Karpas-422 (cell line): Measurements from ENCODE around the gene KIF15. TPM values are rescaled to one million over a fixed set of nuclear protein-coding genes. Genes with fewer than 3 reads are reported as not detected.
"Not testable (repeated sequence)": the region's sequence is repeated elsewhere in the genome, so short reads cannot be mapped to it uniquely, and the experiment has no call there.

Source experiments
- DNase-seq: peaks from one replicate; pipeline ENCODE4 v3.0.0-alpha.2; 2015
- H2AFZ ChIP-seq: fragments of 200-600 bp; sonication (generic); 2 replicates; pipeline ENCODE4 v1.6.1; 2014; ENCODE audit warnings: antibody characterized with exemption, low read length, mixed read lengths
- H3K27ac ChIP-seq: fragments of 200-600 bp; sonication (generic); 2 replicates; pipeline ENCODE4 v1.5.1; 2014; ENCODE audit warnings: mild to moderate bottlenecking, low read length, moderate library complexity
- H3K27me3 ChIP-seq: fragments of 200-600 bp; sonication (generic); 2 replicates; pipeline ENCODE4 v1.6.1; 2014; ENCODE audit warnings: low read length, mixed read lengths
- H3K36me3 ChIP-seq: fragments of 200-600 bp; sonication (generic); 2 replicates; pipeline ENCODE4 v1.6.1; 2014; ENCODE audit warnings: low read length, mixed read lengths; ENCODE audit not compliant: insufficient read depth
- H3K4me1 ChIP-seq: fragments of 200-600 bp; sonication (generic); 2 replicates; pipeline ENCODE4 v1.6.1; 2014; ENCODE audit warnings: mild to moderate bottlenecking, low read length, mixed read lengths
- H3K4me2 ChIP-seq: fragments of 200-600 bp; sonication (generic); 2 replicates; pipeline ENCODE4 v1.6.1; 2014; ENCODE audit warnings: low read length, low read depth, mild to moderate bottlenecking; ENCODE audit not compliant: poor library complexity, severe bottlenecking
- H3K4me3 ChIP-seq: fragments of 200-600 bp; sonication (generic); 2 replicates; pipeline ENCODE4 v1.5.1; 2014; ENCODE audit warnings: mild to moderate bottlenecking, antibody characterized with exemption, low read length, mixed read lengths
- H3K79me2 ChIP-seq: fragments of 200-600 bp; sonication (generic); 2 replicates; pipeline ENCODE4 v1.6.1; 2014; ENCODE audit warnings: mild to moderate bottlenecking, low read length, mixed read lengths
- H3K9ac ChIP-seq: fragments of 200-600 bp; sonication (generic); 2 replicates; pipeline ENCODE4 v1.6.0; 2014; ENCODE audit warnings: low read length
- H3K9me2 ChIP-seq: fragments of 200-600 bp; sonication (generic), shearing (Covaris generic); replicated peaks from 2 replicates; pipeline ENCODE4 v1.6.0; 2014; ENCODE audit warnings: mild to moderate bottlenecking, low read length, moderate library complexity; ENCODE audit not compliant: insufficient read depth
- H3K9me3 ChIP-seq: fragments of 300-700, 200-600 bp; sonication (generic); 2 replicates; pipeline ENCODE4 v1.6.1; 2014; ENCODE audit warnings: low read length, mixed read lengths
- H4K20me1 ChIP-seq: fragments of 200-600 bp; sonication (generic); 2 replicates; pipeline ENCODE4 v1.6.1; 2014; ENCODE audit warnings: mild to moderate bottlenecking, antibody characterized with exemption, low read length, low read depth; ENCODE audit not compliant: insufficient read depth
- total RNA-seq: library from RNA; depleted of rRNA; stranded (reverse); fragments of >200 nt; shearing (Covaris generic); gene quantifications from 2 replicates; pipeline ENCODE4 v1.2.3, GENCODE V29; 2014; ENCODE audit warnings: low replicate concordance

Gene KIF15
- total RNA-seq, 1 experiment from 2014 or later = 15.2 TPM

DNA sequence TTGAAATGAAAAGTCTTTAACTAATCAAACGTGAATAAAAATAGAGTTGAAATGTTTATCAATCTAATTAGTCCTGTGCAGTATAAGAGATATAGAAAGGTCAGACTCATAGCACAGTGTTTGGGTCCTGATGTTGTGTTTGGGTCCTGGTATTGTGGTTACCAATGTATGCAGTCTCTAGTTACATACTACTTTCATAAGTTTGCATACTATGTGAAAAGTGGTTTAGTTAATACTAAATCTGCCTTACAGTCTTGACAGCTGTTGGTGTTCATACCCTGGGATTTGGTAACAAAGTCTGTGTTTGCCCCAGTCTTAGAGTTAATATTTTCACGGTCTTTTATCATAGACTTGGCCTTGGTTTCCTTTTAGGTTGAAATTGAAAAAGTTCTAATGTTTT lies 41.7 kb downstream of the KIF15 start:
- Histone ChIP-seq H2AFZ (no peak overlapping the region), H3K4me2 (no peak overlapping the region), H3K27me3 (no peaks in the 10 kb centered on the region), H3K4me3 (no peak overlapping the region), H3K79me2 (peaks cover 6% of the 10 kb centered on the region; the same call in 1 of the 2 replicates), H4K20me1 (no peaks in the 10 kb centered on the region), H3K4me1 (no peaks in the 10 kb centered on the region), H3K36me3 (peaks cover 63% of the 10 kb centered on the region), H3K9me2 (no peaks in the 10 kb centered on the region), H3K9ac (no peak overlapping the region), H3K27ac (no peak overlapping the region), H3K9me3 (no peaks in the 10 kb centered on the region)
- no peak for DNase-seq

- no peak for DNase-seq
- H3K4me2 ChIP-seq = no peak overlapping the region
- H3K79me2 ChIP-seq = peaks cover 6% of the 10 kb centered on the region; the same call in 1 of the 2 replicates
- no peaks in the 10 kb centered on the region for H3K4me1 ChIP-seq
- no peaks in the 10 kb centered on the region for H3K27me3 ChIP-seq
- no peak overlapping the region for H2AFZ ChIP-seq
- H3K27ac ChIP-seq = no peak overlapping the region
- no peaks in the 10 kb centered on the region for H3K9me2 ChIP-seq
- peaks cover 59% of the 10 kb centered on the region; the same call in 1 of the 2 replicates for H3K36me3 ChIP-seq
- H3K4me3 ChIP-seq = no peak overlapping the region
- no peaks in the 10 kb centered on the region for H4K20me1 ChIP-seq
- H3K9me3 ChIP-seq = no peaks in the 10 kb centered on the region
- no peak overlapping the region for H3K9ac ChIP-seq
These were observed 44.4 kb downstream of the KIF15 start for GRCh38 chr3:44805960-44806359.

DNA sequence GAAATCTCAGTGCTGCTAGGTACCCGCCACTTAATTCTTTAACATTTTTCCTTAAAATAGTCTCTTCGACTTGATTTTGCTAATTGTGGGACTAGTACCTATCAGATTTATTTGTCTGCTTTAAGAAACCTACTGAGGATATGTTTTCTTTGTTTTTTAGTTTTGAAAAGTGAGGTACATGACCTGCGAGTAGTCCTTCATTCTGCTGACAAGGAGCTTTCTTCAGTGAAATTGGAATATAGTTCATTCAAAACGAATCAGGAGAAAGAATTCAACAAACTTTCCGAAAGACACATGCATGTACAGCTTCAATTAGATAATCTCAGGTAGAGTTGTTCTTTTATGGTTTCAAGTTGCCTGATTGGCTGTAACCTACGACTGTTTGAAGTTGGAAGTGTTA lies 53.2 kb downstream of the KIF15 start:
- Histone ChIP-seq H3K27ac (no peak overlapping the region), H3K36me3 (peaks cover 41% of the 10 kb centered on the region), H4K20me1 (no peaks in the 10 kb centered on the region), H2AFZ (no peak overlapping the region), H3K4me3 (no peak overlapping the region), H3K79me2 (0 out of 2 replicates have a peak, but pooled peaks cover 3% of the 10 kb centered on the region), H3K4me2 (no peak overlapping the region), H3K9me3 (no peaks in the 10 kb centered on the region), H3K9me2 (no peaks in the 10 kb centered on the region), H3K9ac (no peak overlapping the region), H3K4me1 (no peaks in the 10 kb centered on the region), H3K27me3 (no peaks in the 10 kb centered on the region)
- no peak for DNase-seq

- H3K27me3 ChIP-seq, H3K9me3 ChIP-seq, H3K4me2 ChIP-seq, H3K79me2 ChIP-seq, H3K9me2 ChIP-seq, H4K20me1 ChIP-seq, H3K9ac ChIP-seq, H3K4me3 ChIP-seq, DNase-seq, H2AFZ ChIP-seq, H3K4me1 ChIP-seq, H3K27ac ChIP-seq: not testable (repeated sequence)
- H3K36me3 ChIP-seq = peaks cover 35% of the 10 kb centered on the region
These were observed 54.7 kb downstream of the KIF15 start for GRCh38 chr3:44816334-44816733.

DNA sequence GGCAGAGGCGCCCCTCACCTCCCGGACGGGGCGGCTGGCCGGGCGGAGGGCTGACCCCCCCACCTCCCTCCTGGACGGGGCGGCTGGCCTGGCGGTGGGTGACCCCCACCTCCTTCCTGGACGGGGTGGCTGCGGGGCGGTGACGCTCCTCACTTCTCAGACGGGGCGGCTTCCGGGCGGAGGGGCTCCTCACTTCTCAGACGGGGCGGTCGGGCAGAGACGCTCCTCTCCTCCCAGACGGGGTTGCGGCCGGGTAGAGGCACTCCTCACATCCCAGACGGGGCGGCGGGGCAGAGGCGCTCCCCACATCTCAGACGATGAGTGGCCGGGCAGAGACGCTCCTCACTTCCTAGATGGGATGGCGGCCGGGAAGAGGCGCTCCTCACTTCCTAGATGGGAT lies 59.6 kb downstream of the KIF15 start:
- not testable (repeated sequence) for H4K20me1 ChIP-seq, H3K9ac ChIP-seq, H3K27me3 ChIP-seq, DNase-seq, H3K27ac ChIP-seq, H3K9me3 ChIP-seq, H2AFZ ChIP-seq, H3K4me2 ChIP-seq, H3K4me1 ChIP-seq, H3K9me2 ChIP-seq, H3K4me3 ChIP-seq, H3K79me2 ChIP-seq
- peaks cover 12% of the 10 kb centered on the region; the same call in 1 of the 2 replicates for H3K36me3 ChIP-seq

DNA sequence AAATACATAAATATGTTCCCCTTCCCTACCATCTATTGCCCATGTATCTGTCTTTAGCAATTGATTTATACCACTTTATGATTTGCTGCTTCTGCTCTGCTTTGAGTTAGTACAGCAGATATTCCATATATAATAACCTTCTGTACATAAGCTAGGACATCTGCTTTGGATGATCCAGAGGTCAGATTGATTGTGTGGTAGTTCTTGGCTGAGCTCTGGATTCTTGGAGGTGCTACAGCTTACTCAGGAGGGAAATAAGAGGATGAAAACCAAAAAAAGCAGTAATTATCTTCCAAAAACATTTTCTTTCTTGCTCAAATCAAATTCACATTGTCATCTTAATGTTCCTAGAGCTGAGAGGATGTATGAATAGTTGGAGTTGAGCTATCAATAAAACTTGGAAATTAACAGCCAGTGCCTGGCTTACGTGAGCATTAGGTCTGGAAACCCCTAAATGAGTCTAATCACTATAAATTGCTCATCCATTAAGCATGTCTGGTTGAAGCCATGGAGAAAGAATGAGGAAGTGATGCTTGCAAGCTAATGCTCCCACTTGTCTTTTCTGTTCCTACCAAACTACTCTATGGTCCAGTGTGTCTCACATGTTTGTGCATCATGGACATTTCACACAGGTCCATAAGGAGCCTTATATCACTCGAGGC lies 63.8 kb downstream of the KIF15 start:
- Histone ChIP-seq H3K27ac (no peak overlapping the region), H4K20me1 (no peaks in the 10 kb centered on the region), H3K27me3 (no peaks in the 10 kb centered on the region), H3K9me3 (no peaks in the 10 kb centered on the region), H3K4me1 (no peaks in the 10 kb centered on the region), H3K9ac (no peak overlapping the region), H3K36me3 (peaks cover 38% of the 10 kb centered on the region), H2AFZ (no peak overlapping the region), H3K4me2 (no peak overlapping the region), H3K4me3 (no peak overlapping the region), H3K9me2 (no peaks in the 10 kb centered on the region), H3K79me2 (peaks cover 4% of the 10 kb centered on the region; the same call in 1 of the 2 replicates)
- DNase-seq = no peak

DNA sequence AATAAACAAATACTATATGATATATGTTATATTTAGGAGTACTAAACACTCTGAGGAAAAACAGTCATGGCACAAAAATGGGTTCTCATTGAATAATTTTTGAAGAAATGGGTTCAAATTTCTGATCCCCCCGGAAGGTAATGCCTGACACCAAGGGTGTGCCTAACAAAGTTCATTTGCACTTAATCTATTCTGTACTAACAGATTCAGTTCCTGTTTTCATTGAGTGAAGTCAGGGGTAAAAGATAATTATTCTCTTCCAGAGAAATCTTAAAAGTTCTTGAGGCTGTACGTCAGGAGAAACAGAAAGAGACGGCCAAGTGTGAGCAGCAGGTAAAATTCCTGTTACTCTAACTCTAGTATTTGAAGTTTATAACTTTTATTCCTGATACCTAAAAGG lies 65.6 kb downstream of the KIF15 start:
- peaks cover 4% of the 10 kb centered on the region; the same call in 1 of the 2 replicates for H3K79me2 ChIP-seq
- no peak overlapping the region for H3K4me3 ChIP-seq
- no peak overlapping the region for H3K27ac ChIP-seq
- no peaks in the 10 kb centered on the region for H3K9me2 ChIP-seq
- no peak overlapping the region for H2AFZ ChIP-seq
- no peaks in the 10 kb centered on the region for H3K9me3 ChIP-seq
- H3K27me3 ChIP-seq = no peaks in the 10 kb centered on the region
- no peak for DNase-seq
- H3K4me2 ChIP-seq = no peak overlapping the region
- peaks cover 56% of the 10 kb centered on the region for H3K36me3 ChIP-seq
- H4K20me1 ChIP-seq = no peaks in the 10 kb centered on the region
- no peak overlapping the region for H3K9ac ChIP-seq
- H3K4me1 ChIP-seq = no peaks in the 10 kb centered on the region

DNA sequence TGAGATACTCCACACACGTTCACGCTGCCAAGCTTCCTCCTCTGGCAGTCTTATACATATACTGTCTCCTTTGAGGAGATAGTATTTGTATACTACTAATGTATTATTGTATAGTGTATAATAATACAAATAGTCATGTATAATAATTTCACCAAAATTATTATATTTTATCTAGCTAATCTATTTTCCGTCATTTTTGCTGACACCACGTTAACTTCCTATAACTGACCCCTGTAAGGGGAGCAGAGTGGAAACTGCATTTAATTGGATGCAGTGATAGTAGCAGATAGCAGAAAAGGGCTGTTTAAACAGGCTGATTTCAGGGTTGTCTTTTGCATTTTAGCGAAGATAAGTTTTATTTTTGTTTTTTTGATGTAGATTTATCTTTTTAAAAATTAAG lies 69.6 kb downstream of the KIF15 start:
- H4K20me1 ChIP-seq = no peaks in the 10 kb centered on the region
- no peak overlapping the region for H3K27ac ChIP-seq
- H2AFZ ChIP-seq = no peak overlapping the region
- no peaks in the 10 kb centered on the region for H3K79me2 ChIP-seq
- H3K9me2 ChIP-seq = no peaks in the 10 kb centered on the region
- H3K4me2 ChIP-seq = no peak overlapping the region
- H3K4me1 ChIP-seq = no peaks in the 10 kb centered on the region
- H3K9me3 ChIP-seq = peaks cover 7% of the 10 kb centered on the region
- DNase-seq = no peak
- no peak overlapping the region for H3K9ac ChIP-seq
- peaks cover 72% of the 10 kb centered on the region for H3K36me3 ChIP-seq
- H3K27me3 ChIP-seq = no peaks in the 10 kb centered on the region
- no peak overlapping the region for H3K4me3 ChIP-seq
